Adipose tissue (tissue), 3 donors: ENCODE measurements around the gene AANAT. TPM values are rescaled to one million over a fixed set of nuclear protein-coding genes. Genes with fewer than 3 reads are reported as not detected.

ENCODE experiments used
- H3K27ac ChIP-seq: one replicate; pipeline ENCODE4 v1.5.1; 2013; ENCODE audit warnings: low read depth, low read length
- WGBS, 3 donors: extraction: QIAGEN DNeasy Blood & Tissue Kit; methylation state at CpG; one replicate each; pipeline ENCODE4 v1.1.7; 2013; 5-methylcytosine and 5-hydroxymethylcytosine counted together
- polyA plus RNA-seq, 3 donors: library from polyadenylated mRNA; stranded (reverse); fragments of 200-250 nt; gene quantifications; one replicate each; pipeline ENCODE4 v1.2.3, GENCODE V29; 2013
- donor health status: healthy with polysubstance abuse.
- donor health status: Bipolar disorder and iron deficiency.
- donor health status: healthy.

AANAT gene
- polyA plus RNA-seq, 3 donors, result 0.08 TPM; not detected in 2

GRCh38 chr17:76478730-76479514 is 11.5 kb downstream of the AANAT start:
- WGBS, 3 donors, result 94 to 96% (median 94%) methylated on average over 31 to 37 of the region's 37 CpGs

GRCh38 chr17:76479515-76480060 is 12.2 kb downstream of the AANAT start:
- 85 to 93% (median 88%) methylated on average over 14 of the region's 14 CpGs for WGBS, 3 donors
- no peak overlapping the region for H3K27ac ChIP-seq

More at GRCh38 chr17:76478730-76479514, 11.5 kb downstream of the AANAT start:
- H3K27ac ChIP-seq, result no peak overlapping the region

- WGBS, 3 donors, result 54 to 69% (median 57%) methylated on average over 15 of the region's 15 CpGs
- no peak overlapping the region for H3K27ac ChIP-seq
Measured at GRCh38 chr17:76480632-76481031, 13.2 kb downstream of the AANAT start.

- WGBS, 3 donors, result 74 to 90% (median 76%) methylated on average over 21 of the region's 21 CpGs
Measured at GRCh38 chr17:76481071-76481655, 13.8 kb downstream of the AANAT start.

GRCh38 chr17:76484228-76484725 is 16.9 kb downstream of the AANAT start:
- H3K27ac ChIP-seq, result no peak overlapping the region

More at GRCh38 chr17:76481071-76481655, 13.8 kb downstream of the AANAT start:
- H3K27ac ChIP-seq, result no peak overlapping the region

GRCh38 chr17:76485569-76485968 is 18.2 kb downstream of the AANAT start:
- 28 to 73% (median 29%) methylated on average over 11 of the region's 11 CpGs for WGBS, 3 donors
- H3K27ac ChIP-seq, result no peak overlapping the region

More at GRCh38 chr17:76484228-76484725, 16.9 kb downstream of the AANAT start:
- 85 to 93% (median 88%) methylated on average over 11 of the region's 11 CpGs for WGBS, 3 donors

GRCh38 chr17:76487451-76488192 is 20.2 kb downstream of the AANAT start:
- WGBS, 3 donors, result 95 to 98% (median 95%) methylated on average over 22 of the region's 22 CpGs

GRCh38 chr17:76490112-76490710 is 22.8 kb downstream of the AANAT start:
- H3K27ac ChIP-seq, result no peak overlapping the region
- 70 to 77% (median 74%) methylated on average over 9 to 10 of the region's 10 CpGs for WGBS, 3 donors

More at GRCh38 chr17:76487451-76488192, 20.2 kb downstream of the AANAT start:
- no peak overlapping the region for H3K27ac ChIP-seq

GRCh38 chr17:76491271-76492122 is 24.1 kb downstream of the AANAT start:
- peak overlapping the region; percentile 21 for H3K27ac ChIP-seq
- 61 to 84% (median 65%) methylated on average over 16 to 17 of the region's 17 CpGs for WGBS, 3 donors

- WGBS, 3 donors, result 56 to 74% (median 60%) methylated on average over 11 of the region's 11 CpGs
Measured at GRCh38 chr17:76492123-76492988, 25.0 kb downstream of the AANAT start.

GRCh38 chr17:76492989-76493501 is 25.6 kb downstream of the AANAT start:
- H3K27ac ChIP-seq, result peak overlapping the region; percentile 5
- 12 to 33% (median 15%) methylated on average over 15 of the region's 15 CpGs for WGBS, 3 donors

More at GRCh38 chr17:76492123-76492988, 25.0 kb downstream of the AANAT start:
- H3K27ac ChIP-seq, result no peak overlapping the region

- WGBS, 3 donors, result 52 to 74% (median 62%) methylated on average over 15 to 21 of the region's 21 CpGs
- peak overlapping the region; percentile 5 for H3K27ac ChIP-seq
Measured at GRCh38 chr17:76493505-76494167, 26.2 kb downstream of the AANAT start.

GRCh38 chr17:76495663-76496400 is 28.4 kb downstream of the AANAT start:
- H3K27ac ChIP-seq, result no peak overlapping the region
- WGBS, 3 donors, result 83 to 89% (median 88%) methylated on average over 16 of the region's 16 CpGs

- 85 to 94% (median 91%) methylated on average over 6 of the region's 6 CpGs for WGBS, 3 donors
- H3K27ac ChIP-seq, result no peak overlapping the region
Measured at GRCh38 chr17:76496464-76496863, 29.1 kb downstream of the AANAT start.

GRCh38 chr17:76497699-76497978 is 30.2 kb downstream of the AANAT start:
- 25 to 68% (median 42%) methylated on average over 2 of the region's 2 CpGs for WGBS, 3 donors
- H3K27ac ChIP-seq, result no peak overlapping the region
